ENCODE results near the gene TMEM201.

TMEM201 gene

GRCh38 chr1:9606458-9606857 lies 17.7 kb downstream of the TMEM201 start:
- Histone ChIP-seq H3K36me3 (ENCODE audit: low read depth) (peaks cover 29% of the 10 kb centered on the region), H3K9me3 (ENCODE audit: severe bottlenecking) (no peaks in the 10 kb centered on the region)
- ATAC-seq (ENCODE audit: low read depth), result no peak

GRCh38 chr1:9606948-9607347 lies 18.2 kb downstream of the TMEM201 start:
- DNase-seq (ENCODE audit: low spot score) (no peak), ATAC-seq (ENCODE audit: low read depth) (no peak)
- no peaks in the 10 kb centered on the region for H3K4me1 ChIP-seq (ENCODE audit: insufficient read depth, poor library complexity, severe bottlenecking)
- no peaks in the 10 kb centered on the region for H3K27me3 ChIP-seq (ENCODE audit: insufficient read depth, poor library complexity, severe bottlenecking)
- H3K4me3 ChIP-seq (ENCODE audit: severe bottlenecking), result no peak overlapping the region
- no peak for TF ChIP-seq CTCF (IDR thresholded peaks at IDR 0.05; ENCODE audit: poor library complexity, severe bottlenecking)
- H3K9me3 ChIP-seq (ENCODE audit: severe bottlenecking), result no peaks in the 10 kb centered on the region
- no peak overlapping the region for H3K27ac ChIP-seq (ENCODE audit: poor library complexity, severe bottlenecking)
- peaks cover 29% of the 10 kb centered on the region for H3K36me3 ChIP-seq (ENCODE audit: low read depth)

More at GRCh38 chr1:9606458-9606857, 17.7 kb downstream of the TMEM201 start:
- no peaks in the 10 kb centered on the region for H3K27me3 ChIP-seq (ENCODE audit: insufficient read depth, poor library complexity, severe bottlenecking)
- no peaks in the 10 kb centered on the region for H3K4me1 ChIP-seq (ENCODE audit: insufficient read depth, poor library complexity, severe bottlenecking)
- H3K4me3 ChIP-seq (ENCODE audit: severe bottlenecking), result no peak overlapping the region
- H3K27ac ChIP-seq (ENCODE audit: poor library complexity, severe bottlenecking), result no peak overlapping the region
- DNase-seq (ENCODE audit: low spot score), result no peak
- no peak for TF ChIP-seq CTCF (IDR thresholded peaks at IDR 0.05; ENCODE audit: poor library complexity, severe bottlenecking)

- Histone ChIP-seq H3K27me3 (ENCODE audit: insufficient read depth, poor library complexity, severe bottlenecking) (no peaks in the 10 kb centered on the region), H3K4me1 (ENCODE audit: insufficient read depth, poor library complexity, severe bottlenecking) (no peaks in the 10 kb centered on the region), H3K4me3 (ENCODE audit: severe bottlenecking) (no peak overlapping the region), H3K27ac (ENCODE audit: poor library complexity, severe bottlenecking) (no peak overlapping the region), H3K9me3 (ENCODE audit: severe bottlenecking) (no peaks in the 10 kb centered on the region), H3K36me3 (ENCODE audit: low read depth) (peaks cover 28% of the 10 kb centered on the region)
- ATAC-seq (ENCODE audit: low read depth) (no peak), DNase-seq (ENCODE audit: low spot score) (no peak)
- TF ChIP-seq CTCF (IDR thresholded peaks at IDR 0.05; ENCODE audit: poor library complexity, severe bottlenecking), result no peak
Observed at GRCh38 chr1:9607352-9607751, 18.6 kb downstream of the TMEM201 start.

GRCh38 chr1:9609998-9610397 lies 21.3 kb downstream of the TMEM201 start:
- Histone ChIP-seq H3K4me1 (ENCODE audit: insufficient read depth, poor library complexity, severe bottlenecking) (no peaks in the 10 kb centered on the region), H3K4me3 (ENCODE audit: severe bottlenecking) (no peak overlapping the region), H3K27me3 (ENCODE audit: insufficient read depth, poor library complexity, severe bottlenecking) (no peaks in the 10 kb centered on the region), H3K27ac (ENCODE audit: poor library complexity, severe bottlenecking) (no peak overlapping the region), H3K36me3 (ENCODE audit: low read depth) (peaks cover 9% of the 10 kb centered on the region; the same call in 1 of the 2 replicates), H3K9me3 (ENCODE audit: severe bottlenecking) (no peaks in the 10 kb centered on the region)
- DNase-seq (ENCODE audit: low spot score) (no peak), ATAC-seq (ENCODE audit: low read depth) (no peak)
- no peak for TF ChIP-seq CTCF (IDR thresholded peaks at IDR 0.05; ENCODE audit: poor library complexity, severe bottlenecking)

GRCh38 chr1:9610548-9610947 lies 21.8 kb downstream of the TMEM201 start:
- Histone ChIP-seq H3K4me3 (ENCODE audit: severe bottlenecking) (no peak overlapping the region), H3K27ac (ENCODE audit: poor library complexity, severe bottlenecking) (no peak overlapping the region), H3K36me3 (ENCODE audit: low read depth) (peaks cover 9% of the 10 kb centered on the region; the same call in 1 of the 2 replicates), H3K27me3 (ENCODE audit: insufficient read depth, poor library complexity, severe bottlenecking) (no peaks in the 10 kb centered on the region), H3K4me1 (ENCODE audit: insufficient read depth, poor library complexity, severe bottlenecking) (no peaks in the 10 kb centered on the region), H3K9me3 (ENCODE audit: severe bottlenecking) (no peaks in the 10 kb centered on the region)
- peak; percentile 58 for DNase-seq (ENCODE audit: low spot score)
- ATAC-seq (ENCODE audit: low read depth), result no peak
- no peak for TF ChIP-seq CTCF (IDR thresholded peaks at IDR 0.05; ENCODE audit: poor library complexity, severe bottlenecking)

All from RWPE2 (cell line).